ENCODE results near the gene CNGA1.

CNGA1 gene

DNA sequence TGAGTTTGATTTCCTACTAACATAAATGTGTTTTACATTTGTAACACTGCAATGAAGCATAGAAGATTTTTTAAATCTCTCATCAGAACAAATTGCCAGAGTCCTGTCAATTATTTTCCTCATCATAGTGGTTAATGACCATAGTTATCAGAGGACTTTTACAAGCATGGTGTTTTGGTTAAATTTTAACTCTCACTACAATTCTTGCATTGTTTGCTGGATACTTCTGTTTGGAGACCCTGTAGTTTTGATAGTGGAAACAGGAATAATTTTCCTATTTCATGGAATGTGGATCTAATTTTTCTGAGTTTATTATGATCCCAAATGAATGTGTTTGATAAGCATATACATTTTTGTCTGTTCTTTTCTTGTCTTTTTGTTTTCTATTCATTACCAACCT is 16.9 kb upstream of the CNGA1 start:
- TF ChIP-seq CTCF (conservative IDR thresholded peaks at IDR 0.05; ENCODE audit: control insufficient read depth, insufficient read depth, low read depth, low read length) = no peak
- no peak for DNase-seq (ENCODE audit: low read depth)
- no peak overlapping the region for H3K4me3 ChIP-seq (ENCODE audit: control insufficient read depth, low read depth, low read length)

DNA sequence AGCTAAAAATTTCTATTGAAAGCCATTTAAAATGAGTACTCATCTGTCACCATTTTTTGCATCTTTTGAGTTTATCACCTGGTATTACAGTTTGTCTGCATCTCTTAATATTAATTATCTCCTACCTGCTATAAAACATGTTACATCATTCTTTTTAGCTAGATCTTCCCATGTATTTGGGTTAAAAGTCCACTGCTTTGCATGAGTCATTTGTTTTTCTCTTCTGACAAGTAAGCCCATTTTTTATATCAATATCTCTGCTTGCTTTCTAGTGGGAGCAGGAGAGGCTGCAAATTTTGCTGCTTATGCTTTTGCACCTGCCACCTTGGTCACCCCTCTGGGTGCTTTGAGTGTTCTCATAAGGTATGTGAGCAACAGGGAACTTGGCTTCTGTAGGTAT is 16.2 kb upstream of the CNGA1 start:
- no peak overlapping the region for H3K4me3 ChIP-seq (ENCODE audit: control insufficient read depth, low read depth, low read length)
- TF ChIP-seq CTCF (conservative IDR thresholded peaks at IDR 0.05; ENCODE audit: control insufficient read depth, insufficient read depth, low read depth, low read length) = no peak
- DNase-seq (ENCODE audit: low read depth) = peak; percentile 28

DNA sequence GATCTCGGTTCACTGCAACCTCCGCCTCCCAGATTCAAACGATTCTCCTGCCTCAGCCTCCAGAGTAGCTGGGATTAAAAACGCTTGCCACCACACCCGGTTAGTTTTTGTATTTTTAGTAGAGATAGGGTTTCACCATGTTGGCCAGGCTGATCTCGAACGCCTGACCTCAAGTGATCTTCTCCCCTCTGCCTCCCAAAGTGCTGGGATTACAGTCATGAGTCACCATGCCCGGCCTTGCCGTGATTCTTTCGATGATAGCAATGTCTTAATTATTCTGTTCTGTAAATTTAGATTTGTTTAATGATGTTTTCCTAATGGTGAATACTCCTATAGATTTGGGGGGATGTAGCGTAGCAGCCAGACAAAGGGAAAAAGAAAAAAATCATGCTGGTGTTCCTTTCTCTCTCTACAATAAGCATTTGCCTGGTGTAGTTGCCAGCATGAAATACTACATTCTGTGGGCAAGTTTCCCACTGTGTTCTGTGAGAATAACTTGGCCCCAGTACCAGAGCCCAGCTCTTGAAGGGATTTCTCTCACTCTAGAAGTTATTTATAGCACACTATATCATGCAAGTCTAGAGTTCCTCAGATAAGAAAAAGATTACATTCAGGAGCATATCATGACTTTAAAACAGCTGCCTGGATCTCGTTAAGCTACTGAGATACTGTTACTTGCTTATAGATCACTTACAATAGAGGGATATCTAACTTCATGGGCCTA is 15.5 kb upstream of the CNGA1 start:
- H3K4me3 ChIP-seq (ENCODE audit: control insufficient read depth, low read depth, low read length) = no peak overlapping the region
- no peak for DNase-seq (ENCODE audit: low read depth)
- no peak for TF ChIP-seq CTCF (conservative IDR thresholded peaks at IDR 0.05; ENCODE audit: control insufficient read depth, insufficient read depth, low read depth, low read length)

- DNase-seq (ENCODE audit: low read depth) = no peak
- H3K4me3 ChIP-seq (ENCODE audit: control insufficient read depth, low read depth, low read length) = no peak overlapping the region
- TF ChIP-seq CTCF (conservative IDR thresholded peaks at IDR 0.05; ENCODE audit: control insufficient read depth, insufficient read depth, low read depth, low read length) = no peak
These were observed 14.0 kb upstream of the CNGA1 start for GRCh38 chr4:48030470-48030869.

DNA sequence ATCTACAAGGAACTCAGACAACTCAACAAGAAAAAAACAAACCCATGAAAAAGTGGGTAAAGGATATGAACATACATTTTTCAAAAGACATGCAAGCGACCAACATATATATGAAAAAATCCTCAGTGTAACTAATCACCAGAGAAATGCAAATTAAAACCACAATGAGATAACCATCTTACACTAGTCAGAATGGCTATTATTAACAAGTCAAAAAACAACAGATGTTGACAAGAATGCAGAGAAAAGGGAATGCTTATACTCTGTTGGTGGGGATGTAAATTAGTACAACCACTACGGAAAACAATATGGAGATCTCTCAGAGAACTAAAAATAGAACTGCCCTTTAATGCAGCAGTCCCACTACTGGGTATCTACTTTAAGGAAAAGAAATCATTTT is 12.2 kb upstream of the CNGA1 start:
- DNase-seq (ENCODE audit: low read depth) = no peak
- no peak for TF ChIP-seq CTCF (conservative IDR thresholded peaks at IDR 0.05; ENCODE audit: control insufficient read depth, insufficient read depth, low read depth, low read length)
- no peak overlapping the region for H3K4me3 ChIP-seq (ENCODE audit: control insufficient read depth, low read depth, low read length)

- TF ChIP-seq CTCF (conservative IDR thresholded peaks at IDR 0.05; ENCODE audit: control insufficient read depth, insufficient read depth, low read depth, low read length) = no peak
- DNase-seq (ENCODE audit: low read depth) = no peak
- H3K4me3 ChIP-seq (ENCODE audit: control insufficient read depth, low read depth, low read length) = no peak overlapping the region
These were observed 11.2 kb upstream of the CNGA1 start for GRCh38 chr4:48027653-48028052.

DNA sequence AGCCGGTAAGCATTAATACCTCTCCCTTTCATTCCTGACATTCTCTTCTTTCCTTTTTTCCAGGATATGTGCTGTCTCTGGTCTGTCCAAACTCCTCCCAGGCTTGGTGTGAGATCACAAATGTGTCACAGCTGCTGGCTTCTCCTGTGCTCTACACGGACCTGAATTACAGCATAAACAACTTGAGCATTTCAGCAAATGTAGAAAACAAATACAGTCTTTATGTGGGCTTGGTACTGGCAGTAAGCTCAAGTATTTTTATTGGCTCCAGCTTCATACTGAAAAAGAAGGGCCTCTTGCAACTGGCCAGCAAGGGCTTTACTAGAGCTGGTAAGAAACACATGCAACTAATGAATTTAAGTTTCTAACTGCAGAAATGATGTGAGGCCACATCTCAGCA is 8.5 kb upstream of the CNGA1 start:
- H3K4me3 ChIP-seq (ENCODE audit: control insufficient read depth, low read depth, low read length) = no peak overlapping the region
- TF ChIP-seq CTCF (conservative IDR thresholded peaks at IDR 0.05; ENCODE audit: control insufficient read depth, insufficient read depth, low read depth, low read length) = no peak
- peak; percentile 36 for DNase-seq (ENCODE audit: low read depth)

All from fibroblast of mammary gland (primary cell).